Stimulated activated CD4-positive, alpha-beta T cell treated with anti-CD3 and anti-CD28 coated beads, Interleukin-1b, Interleukin-23, amount 100 ng/mL, for 24 hours (primary cell): ENCODE results near the gene TCP1.
"Not testable (repeated sequence)": the region's sequence is repeated elsewhere in the genome, so short reads cannot be mapped to it uniquely, and the experiment has no call there.

Source experiments
- DNase-seq, 4 experiments: peaks; one replicate each; pipeline ENCODE4 v3.0.0-alpha.2; 2020; ENCODE audit warnings: low read depth in 4 of 4, low spot score in 1 of 4

TCP1 gene

GRCh38 chr6:159817951-159818739 lies 28.7 kb upstream of the TCP1 start:
- DNase-seq, result no peak

GRCh38 chr6:159816775-159817174 lies 27.4 kb upstream of the TCP1 start:
- DNase-seq, result not testable (repeated sequence)

- no peak for DNase-seq
These were observed 26.0 kb upstream of the TCP1 start for GRCh38 chr6:159815410-159815809.

- DNase-seq, result no peak
These were observed 24.4 kb upstream of the TCP1 start for GRCh38 chr6:159813781-159814180.

- DNase-seq, result no peak
These were observed 19.7 kb upstream of the TCP1 start for GRCh38 chr6:159809149-159809548.

GRCh38 chr6:159808647-159809046 lies 19.2 kb upstream of the TCP1 start:
- no peak for DNase-seq

GRCh38 chr6:159807150-159807858 lies 17.9 kb upstream of the TCP1 start:
- DNase-seq, result no peak

GRCh38 chr6:159806021-159806458 lies 16.6 kb upstream of the TCP1 start:
- no peak for DNase-seq

GRCh38 chr6:159805440-159806020 lies 16.1 kb upstream of the TCP1 start:
- no peak for DNase-seq

GRCh38 chr6:159804504-159804903 lies 15.1 kb upstream of the TCP1 start:
- no peak for DNase-seq

GRCh38 chr6:159801935-159802334 lies 12.5 kb upstream of the TCP1 start:
- no peak for DNase-seq

GRCh38 chr6:159800141-159800865 lies 10.9 kb upstream of the TCP1 start, which contains the start of gene PNLDC1:
PNLDC1 (plus strand) TSS chr6:159800276; CDS start chr6:159800308, 32 bp downstream.
- DNase-seq, result no peak

- DNase-seq, result no peak
These were observed 8.2 kb upstream of the TCP1 start for GRCh38 chr6:159797554-159797953.

- not testable (repeated sequence) for DNase-seq
These were observed 5.6 kb upstream of the TCP1 start for GRCh38 chr6:159794976-159795375.

- DNase-seq, result no peak
These were observed 1.7 kb upstream of the TCP1 start for GRCh38 chr6:159790956-159791598.

- DNase-seq, result peak; percentile 61 to 85 (median 76)
These were observed 950 bp upstream of the TCP1 start, which contains the start of gene MRPL18 for GRCh38 chr6:159790149-159790955. MRPL18 (plus strand) TSS chr6:159790467; CDS start chr6:159790588, 121 bp downstream.

- DNase-seq, result no peak
These were observed 537 bp downstream of the TCP1 start for GRCh38 chr6:159788753-159789376.

- DNase-seq, result no peak
These were observed 1.1 kb downstream of the TCP1 start for GRCh38 chr6:159788276-159788675.

GRCh38 chr6:159778542-159779103 lies 10.8 kb downstream of the TCP1 start:
- no peak for DNase-seq
